Measurements from ENCODE around the gene SLC40A1.

The SLC40A1 gene, protein sequence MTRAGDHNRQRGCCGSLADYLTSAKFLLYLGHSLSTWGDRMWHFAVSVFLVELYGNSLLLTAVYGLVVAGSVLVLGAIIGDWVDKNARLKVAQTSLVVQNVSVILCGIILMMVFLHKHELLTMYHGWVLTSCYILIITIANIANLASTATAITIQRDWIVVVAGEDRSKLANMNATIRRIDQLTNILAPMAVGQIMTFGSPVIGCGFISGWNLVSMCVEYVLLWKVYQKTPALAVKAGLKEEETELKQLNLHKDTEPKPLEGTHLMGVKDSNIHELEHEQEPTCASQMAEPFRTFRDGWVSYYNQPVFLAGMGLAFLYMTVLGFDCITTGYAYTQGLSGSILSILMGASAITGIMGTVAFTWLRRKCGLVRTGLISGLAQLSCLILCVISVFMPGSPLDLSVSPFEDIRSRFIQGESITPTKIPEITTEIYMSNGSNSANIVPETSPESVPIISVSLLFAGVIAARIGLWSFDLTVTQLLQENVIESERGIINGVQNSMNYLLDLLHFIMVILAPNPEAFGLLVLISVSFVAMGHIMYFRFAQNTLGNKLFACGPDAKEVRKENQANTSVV

DNA sequence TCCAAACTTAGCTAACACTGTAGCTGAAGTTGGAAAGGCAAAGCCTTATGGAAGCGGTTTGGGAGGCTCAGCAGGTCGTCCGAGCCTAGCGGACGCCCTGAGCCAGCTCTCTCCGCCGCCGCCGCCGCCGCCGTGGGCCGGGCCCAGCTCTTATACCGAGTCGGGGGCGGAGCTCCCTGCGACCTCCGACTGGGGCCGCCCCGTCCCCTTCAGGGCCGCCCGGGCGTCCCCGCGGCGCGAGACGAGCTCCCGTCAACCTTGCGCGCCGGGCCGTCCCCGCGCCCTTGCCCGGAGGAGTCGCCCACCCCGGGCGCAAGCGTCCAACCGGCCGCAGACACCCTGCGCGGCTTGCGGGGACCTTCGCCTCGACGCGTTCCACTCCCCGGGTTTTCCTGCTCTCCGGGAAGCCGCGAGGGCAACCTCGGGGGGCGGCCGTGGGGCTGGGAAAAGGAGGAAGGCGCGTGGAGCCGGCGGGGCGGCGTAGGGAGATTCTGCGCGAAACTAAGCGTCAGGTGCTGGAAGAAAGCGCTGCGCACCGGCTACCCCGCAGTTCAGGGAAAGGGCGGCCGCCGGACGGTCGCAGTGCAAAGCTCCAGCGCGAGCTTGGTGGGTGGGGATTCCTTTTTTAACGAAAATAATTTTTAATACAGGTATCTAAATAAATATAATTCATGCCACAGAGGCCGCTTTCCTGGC is at the start of gene SLC40A1:
SLC40A1 (minus strand) TSS at position 129 of the 696 bp plus-strand sequence. CDS start 326 bp downstream, outside the sequence.
- DNase-seq = peak in 40 of 42 donors; percentile 24 to 83 (median 60)

DNA sequence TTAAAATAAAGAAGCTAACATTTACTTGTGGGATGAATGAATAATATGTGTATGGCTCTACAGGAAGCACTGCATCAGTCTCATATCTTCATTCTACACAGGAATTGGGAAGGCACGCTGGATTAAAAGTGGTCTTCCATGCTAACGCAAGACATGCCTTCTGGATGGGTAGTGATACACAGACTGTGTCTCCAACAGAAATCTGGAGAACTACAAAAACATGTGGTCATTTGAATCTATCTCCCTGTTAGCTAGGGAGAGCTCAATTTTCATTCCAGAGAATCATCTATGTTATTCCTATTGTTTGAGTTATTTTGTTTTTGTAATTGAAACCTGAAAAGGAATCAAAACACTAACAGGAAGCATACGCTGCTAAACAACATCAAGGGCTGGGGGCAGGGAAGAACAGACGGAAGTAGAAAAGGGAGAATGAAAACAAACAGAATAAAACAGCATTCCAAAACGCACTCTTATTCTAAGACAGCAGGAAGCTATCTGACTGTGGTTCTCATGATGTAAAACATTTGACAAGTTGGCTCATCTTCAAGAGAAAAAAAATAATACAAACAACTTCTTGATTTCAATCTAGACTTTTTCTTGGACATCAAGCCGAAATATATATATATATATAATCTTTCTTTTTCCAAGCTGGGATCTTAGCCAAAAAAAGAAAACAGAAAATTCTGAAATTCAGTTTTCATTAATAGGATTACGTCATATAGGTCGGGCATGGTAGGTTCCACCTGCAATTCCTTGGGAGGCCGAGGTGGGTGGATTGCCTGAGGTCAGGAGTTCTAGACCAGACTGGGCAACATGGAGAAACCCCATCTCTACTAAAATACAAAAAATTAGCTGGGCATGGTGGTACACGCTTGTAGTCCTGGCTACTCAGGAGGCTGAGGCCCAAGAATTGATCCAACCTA is 49.2 kb upstream of the SLC40A1 start:
- no peak for DNase-seq
- intact Hi-C loops (cut with DNase I) = no loop called here

More for the DNA sequence above, at the start of gene SLC40A1:
- intact Hi-C loops (cut with DNase I) = no loop called here

DNA sequence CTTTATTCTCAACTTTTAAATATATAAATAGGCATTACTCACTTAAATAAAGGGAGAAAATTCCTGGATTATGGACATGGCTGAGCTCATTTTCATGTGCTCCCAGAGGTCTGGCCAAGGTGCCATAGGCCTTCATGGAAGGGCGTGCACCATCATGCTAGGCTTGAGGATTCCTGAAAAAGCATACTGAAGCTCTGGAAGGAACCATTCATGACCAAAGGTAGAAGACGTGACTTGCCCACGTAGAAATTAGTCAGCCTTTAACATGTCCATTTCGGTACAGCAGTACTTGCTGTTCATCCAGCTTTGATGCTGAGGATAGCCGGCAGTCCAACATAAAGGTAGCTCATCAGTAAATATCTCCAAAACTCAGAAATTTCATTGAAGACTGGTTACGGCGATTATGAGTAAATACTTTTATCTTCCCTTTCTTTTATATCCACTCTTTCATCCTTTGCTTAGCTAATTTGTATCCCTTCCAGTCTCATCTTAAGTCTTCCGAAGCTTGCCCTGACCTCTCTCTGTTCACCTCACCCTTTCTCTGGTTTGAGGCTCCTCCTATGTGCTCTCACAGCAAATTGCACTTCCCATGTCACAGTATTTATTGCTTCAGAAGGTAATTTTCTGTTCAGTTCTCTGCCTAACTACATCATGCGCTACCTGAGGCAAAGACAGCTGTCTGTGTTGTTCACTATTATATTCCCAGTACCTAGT is 48.4 kb upstream of the SLC40A1 start:
- DNase-seq = no peak
- intact Hi-C loops (cut with DNase I) = no loop called here

DNA sequence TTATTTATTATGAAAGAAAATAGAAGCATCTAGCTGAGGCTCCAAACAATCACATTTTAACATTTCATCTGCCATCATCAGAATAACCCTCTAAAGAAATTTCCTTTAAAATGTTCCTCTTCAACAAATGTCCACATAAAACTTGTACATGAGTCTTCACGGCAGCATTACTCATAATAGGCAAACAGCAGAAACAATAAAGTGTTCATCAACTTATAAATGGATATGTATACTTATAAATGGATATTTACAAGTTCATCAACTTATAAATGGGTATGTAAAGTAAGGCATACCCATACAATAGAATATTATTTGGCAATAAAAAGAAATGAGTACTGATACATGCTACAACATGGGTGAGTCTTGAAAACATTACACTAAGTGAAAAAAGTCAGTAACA is 47.2 kb upstream of the SLC40A1 start:
- intact Hi-C loops (cut with DNase I) = no loop called here
- no peak for DNase-seq

DNA sequence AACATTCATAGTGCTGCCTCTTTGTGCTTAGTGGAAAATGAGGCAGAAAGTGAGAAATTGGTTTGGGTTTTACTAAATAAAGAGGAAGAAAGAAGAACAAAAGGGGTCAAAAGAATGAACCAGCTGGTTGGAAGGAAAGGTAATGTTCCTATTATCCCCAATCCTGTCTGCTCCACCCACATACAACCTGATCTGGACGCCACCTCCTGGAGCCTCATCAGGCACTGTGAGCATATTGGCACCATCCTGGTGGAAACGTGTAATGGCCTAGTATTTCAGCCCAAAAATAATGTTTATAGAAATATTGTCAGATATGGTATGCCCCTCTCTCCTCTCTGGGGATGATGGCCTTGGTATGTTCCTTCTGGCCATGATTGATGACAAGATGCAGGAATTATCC is 45.0 kb upstream of the SLC40A1 start:
- intact Hi-C loops (cut with DNase I) = no loop called here
- no peak for DNase-seq

DNA sequence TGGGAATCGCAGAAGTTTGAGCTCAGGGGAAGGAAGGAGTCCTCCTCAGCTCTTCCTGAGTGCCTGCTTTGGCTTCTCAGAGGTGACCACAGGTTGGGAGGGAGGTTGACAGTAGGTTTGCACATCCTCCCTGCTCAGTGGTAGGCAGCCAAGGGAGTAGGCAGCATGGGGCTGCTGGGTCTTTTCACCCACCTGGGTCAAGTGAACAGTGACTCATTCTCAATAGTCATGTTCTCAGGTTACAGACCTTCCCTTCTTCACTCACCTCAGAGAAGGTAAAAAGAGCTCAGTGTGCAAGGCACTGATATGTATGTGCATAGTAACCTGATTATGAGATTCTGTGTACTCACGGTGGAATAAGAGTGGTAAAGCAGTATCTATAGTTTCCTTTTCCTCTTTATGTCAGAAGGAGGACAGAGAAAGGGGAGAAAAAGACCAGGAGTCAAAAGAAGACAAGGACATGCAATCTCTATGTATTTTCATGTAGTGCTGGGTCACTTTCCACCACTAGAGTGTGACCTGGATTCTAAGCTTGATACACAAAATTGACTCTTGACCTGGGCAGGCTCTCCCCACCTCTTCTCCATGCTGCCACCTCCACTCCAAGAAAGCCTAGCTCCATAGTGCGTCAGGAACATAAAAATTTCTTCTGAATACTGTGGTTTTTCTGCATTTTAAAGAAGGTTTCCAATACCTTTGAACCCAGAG is 44.2 kb upstream of the SLC40A1 start:
- DNase-seq = no peak
- intact Hi-C loops (cut with DNase I) = no loop called here

DNA sequence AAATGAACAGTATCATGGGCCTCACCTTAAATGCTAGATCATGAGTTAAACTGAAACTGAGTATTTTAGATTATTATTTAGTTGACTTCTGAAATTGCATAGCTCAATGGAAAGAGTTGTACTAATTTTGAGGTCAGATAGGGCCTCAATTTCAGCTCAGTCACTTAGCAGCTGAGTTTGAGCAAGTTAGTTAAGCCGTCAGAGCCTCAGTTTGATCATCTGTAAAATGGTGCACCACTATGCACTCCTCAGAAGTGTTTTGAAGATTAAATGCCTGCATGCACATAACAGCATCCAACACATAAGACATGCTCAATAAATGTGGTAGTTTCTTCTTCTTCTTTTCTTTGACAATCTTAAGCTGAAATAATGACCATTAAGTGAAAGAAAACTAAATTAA is 42.5 kb upstream of the SLC40A1 start:
- intact Hi-C loops (cut with DNase I) = no loop called here
- no peak for DNase-seq

DNA sequence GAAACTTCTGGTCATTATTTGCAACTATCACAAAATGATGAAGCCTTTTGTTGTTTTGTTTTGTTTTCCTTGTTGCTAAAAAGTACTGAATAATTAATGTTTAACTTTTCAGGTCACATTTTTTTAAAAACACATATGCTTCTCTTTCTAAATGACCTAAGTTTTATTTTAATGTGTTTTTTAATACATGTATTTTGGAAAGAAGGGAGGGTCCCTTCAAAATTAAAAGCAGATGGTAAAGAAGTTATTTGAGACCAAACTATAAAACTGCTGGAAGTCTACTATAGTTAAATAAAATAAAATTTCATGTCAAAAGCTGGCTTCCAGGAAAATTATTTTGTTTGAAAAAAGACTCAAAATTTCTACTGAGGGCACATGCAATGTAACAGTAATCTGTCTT is 41.2 kb upstream of the SLC40A1 start:
- DNase-seq = no peak

DNA sequence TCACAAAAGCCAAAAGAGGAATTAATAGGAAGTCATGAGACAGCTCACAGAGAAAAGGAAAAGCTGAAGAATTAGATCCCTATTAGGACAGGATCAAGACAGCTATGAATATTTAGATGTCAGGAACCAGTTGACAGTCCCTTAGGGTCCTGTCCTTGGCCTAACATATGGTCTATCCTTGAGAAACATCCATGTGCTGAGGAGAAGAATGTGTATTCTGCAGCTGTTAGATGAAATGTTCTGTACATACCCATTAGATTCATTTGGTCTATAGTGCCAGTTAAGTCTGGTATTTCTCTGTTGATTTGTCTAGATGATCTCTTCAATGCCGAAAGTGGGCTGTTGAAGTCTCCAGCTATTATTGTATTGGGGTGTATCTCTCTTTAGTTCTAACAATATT is 37.6 kb upstream of the SLC40A1 start:
- intact Hi-C loops (cut with DNase I) = no loop called here
- DNase-seq = no peak

More for the DNA sequence above, 41.2 kb upstream of the SLC40A1 start:
- intact Hi-C loops (cut with DNase I) = no loop called here

DNA sequence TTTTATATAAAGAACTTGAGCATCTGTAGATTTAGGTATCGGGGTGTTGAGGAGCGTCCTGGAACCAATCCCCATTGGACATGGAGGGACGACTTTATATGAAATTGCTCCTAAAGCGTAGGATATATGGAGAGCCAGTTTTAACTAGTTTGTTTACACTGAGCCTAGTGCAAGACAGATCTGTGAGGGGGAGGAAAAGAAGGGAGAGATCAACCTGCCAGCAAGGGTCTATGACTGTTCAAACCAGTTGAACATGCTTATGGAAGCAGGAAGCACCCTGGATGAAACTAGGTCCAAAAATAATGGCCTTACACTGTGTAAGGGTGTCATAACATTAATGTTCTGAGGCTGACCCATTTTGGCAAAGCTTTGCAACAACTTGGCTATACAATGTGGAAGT is 34.0 kb upstream of the SLC40A1 start:
- intact Hi-C loops (cut with DNase I) = no loop called here
- DNase-seq = no peak

DNA sequence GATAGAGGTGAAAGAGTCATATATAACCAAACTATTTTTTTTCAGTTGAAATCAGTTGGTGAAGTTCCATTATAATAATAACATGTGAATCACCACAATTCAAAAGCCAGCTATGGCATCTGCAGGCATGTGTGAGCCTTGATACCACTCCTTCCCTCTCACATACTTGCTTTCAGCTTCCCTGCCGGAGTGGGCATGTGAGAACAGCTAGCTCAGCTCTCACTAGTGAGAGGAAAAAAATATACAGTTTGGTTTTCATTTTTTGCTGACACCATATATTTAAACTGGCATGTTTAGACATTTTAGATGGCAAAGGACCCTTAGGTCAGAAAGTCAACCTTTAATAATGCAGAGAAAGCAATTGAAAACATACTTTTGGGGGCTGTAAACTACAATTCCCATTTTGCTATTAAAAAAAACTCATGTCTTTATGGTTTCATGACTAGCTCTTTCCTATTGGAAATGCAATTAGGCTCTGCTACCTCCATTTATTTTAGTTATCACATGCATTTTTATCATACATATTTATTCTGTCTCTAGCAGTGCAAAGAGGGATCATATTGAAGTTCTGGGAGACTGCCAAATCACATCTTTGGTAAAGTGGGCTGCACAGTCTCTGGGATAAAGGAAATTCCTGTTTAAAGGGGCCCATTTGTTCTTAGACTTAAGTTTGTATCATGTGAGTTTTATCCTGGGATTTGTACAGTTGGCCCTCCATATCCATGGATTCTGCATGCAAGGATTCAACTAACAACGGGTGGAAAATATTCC is 33.2 kb upstream of the SLC40A1 start:
- DNase-seq = no peak
- intact Hi-C loops (cut with DNase I) = no loop called here

DNA sequence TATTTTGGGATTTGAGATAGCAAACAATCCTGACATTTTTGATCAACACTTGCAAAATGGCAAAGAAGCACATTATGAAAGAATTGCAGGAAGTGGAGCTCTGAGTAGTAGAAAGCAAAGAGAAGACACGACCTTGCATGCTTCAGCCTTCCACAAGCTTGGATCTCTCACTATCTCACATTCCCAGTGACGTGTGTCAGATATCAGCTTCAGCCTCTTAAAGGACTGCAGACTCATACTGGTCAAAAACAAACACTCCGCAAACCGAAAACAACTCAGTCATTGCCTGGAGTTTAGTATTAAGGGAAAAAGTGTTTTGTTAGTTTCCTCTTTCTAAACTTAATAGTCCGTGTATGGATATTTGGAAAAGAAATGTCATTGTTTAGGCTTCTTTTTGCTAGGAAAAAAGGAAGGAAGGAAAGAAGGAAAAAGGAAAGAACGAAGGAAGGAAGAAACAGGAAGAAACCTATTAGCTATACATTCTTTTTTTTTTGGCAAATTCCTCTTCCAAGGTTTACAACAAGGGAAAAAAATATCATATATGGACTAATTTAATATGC is 32.6 kb upstream of the SLC40A1 start:
- intact Hi-C loops (cut with DNase I) = no loop called here
- no peak for DNase-seq

DNA sequence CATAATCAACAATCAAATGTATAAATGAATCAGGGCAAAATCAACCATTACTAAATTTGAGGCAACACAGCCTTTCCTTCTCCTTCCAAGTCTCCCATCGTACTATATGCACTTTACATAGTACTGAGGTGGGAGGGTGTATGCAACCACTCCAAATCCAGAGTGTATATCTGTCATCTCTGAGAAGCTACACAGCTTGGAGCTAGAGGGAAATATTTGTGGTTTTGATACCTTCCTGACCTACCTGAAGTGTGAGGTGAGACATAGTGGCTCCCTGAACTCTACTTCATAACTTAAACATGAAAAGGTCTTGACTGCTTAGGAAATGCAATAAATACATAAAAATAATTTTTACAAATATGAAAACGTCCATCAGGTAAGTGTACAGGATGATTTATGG is 30.1 kb upstream of the SLC40A1 start:
- no peak for DNase-seq
- intact Hi-C loops (cut with DNase I) = no loop called here

DNA sequence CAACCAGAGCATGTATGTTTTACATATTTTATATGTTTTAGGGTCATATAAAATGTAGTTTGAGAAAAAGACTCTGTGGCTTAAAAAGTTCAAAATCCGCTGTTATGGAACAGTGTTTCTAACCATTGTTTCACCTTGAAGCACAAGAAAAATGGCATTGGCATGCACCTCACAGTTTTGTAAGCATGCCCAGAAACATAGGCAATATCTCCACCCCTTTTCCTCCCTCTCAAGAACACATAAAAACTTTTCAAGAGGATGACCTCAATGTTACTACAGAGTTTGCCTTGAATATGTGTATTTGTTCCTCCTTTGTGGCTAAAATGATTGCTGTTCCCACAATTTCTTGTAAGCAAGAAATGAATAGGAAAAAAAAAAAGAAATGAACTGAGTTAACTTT is 29.3 kb upstream of the SLC40A1 start:
- intact Hi-C loops (cut with DNase I) = no loop called here
- DNase-seq = no peak

DNA sequence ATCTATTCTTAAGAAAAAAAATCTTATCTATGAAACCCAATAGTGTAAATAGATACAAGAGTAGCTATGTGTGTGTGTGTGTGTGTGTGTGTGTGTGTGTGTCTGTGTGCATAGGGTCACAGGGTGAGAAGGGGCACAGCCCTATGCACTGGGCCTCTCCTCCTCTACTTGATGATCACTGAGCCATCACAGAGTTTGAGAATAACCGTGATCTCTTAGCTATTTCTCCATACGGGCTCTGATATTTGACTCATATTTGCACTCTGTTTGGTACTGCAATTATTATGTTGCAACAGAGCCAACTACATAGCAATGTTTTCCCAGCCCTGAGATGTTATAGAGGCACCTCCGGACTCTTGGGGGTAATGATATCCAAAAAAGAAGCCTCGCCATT is 28.8 kb upstream of the SLC40A1 start:
- no peak for DNase-seq
- intact Hi-C loops (cut with DNase I) = no loop called here

DNA sequence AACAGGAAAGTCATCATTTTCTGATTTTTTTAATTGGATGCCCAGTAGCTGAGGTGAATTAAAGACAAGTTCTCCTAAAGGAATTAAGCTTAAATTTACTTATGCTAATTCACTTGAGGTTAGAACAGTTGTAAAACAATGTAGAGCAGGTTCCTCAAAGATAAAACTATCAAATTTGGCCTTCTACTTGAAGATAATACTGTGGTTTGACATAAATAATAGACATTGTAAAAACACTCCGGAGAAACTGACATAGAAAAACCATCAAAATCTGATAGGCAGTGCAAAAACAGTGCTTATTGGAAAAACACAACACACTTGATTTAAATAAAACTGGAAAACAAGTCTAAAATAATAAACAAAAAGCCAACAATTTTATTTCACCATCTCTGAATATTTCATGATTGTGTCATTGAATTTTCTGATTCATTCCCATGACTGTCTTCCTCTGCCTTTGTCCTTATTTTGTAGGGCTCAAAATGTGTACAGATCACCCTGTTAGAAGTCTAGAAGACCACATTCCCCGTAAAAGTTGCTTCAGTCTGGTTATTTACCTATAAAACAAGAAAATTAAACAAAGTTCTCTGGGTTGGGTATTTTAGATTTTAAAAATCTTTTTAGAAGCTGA is 28.3 kb upstream of the SLC40A1 start:
- intact Hi-C loops (cut with DNase I) = no loop called here

DNA sequence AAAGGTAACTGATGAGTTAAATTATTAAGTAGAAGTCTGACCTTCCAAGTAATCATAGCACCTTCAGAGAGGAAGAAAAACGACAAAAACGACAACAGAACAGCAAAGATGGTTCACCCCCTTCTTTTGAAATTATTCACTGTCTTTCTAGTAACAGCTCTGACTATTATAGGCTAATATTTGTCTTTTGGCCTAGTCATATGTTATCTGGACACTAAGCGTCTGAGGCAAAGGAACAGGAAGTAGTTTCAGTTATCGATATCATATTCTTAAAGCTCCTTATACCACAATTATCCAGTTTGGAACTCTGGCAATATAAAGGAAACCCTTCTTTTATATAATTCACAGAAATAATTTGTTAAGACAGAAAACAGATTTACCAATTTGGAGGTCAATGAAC is 27.6 kb upstream of the SLC40A1 start:
- DNase-seq = no peak
- intact Hi-C loops (cut with DNase I) = no loop called here

More for the DNA sequence above, 28.3 kb upstream of the SLC40A1 start:
- no peak for DNase-seq

Data from head of caudate nucleus (tissue), 42 donors.